Measurements from ENCODE around the gene B4GALT6.

GRCh38 chr18:31666055-31666454, 18.3 kb downstream of the B4GALT6 start:
- TF ChIP-seq PKNOX1 (IDR thresholded peaks at IDR 0.05): no peak
- no peak for TF ChIP-seq ARNT (IDR thresholded peaks at IDR 0.05)
- no peak for TF ChIP-seq SP1 (IDR thresholded peaks at IDR 0.05)
- no peak for TF ChIP-seq ELF4 (IDR thresholded peaks at IDR 0.05)
- TF ChIP-seq SUZ12 (IDR thresholded peaks at IDR 0.05): no peak
- TF ChIP-seq HDGF (IDR thresholded peaks at IDR 0.05; ENCODE audit: borderline replicate concordance): no peak
